ENCODE data around the gene PEX19.

GRCh38 chr1:160251011-160251410 lies 33.9 kb downstream of the PEX19 start:
- TF ChIP-seq POLR2A (IDR thresholded peaks at IDR 0.05) (no peak), CTCF (IDR thresholded peaks at IDR 0.05) (no peak)
